Measurements from ENCODE around the gene TGFBR3. TPM values are rescaled to one million over a fixed set of nuclear protein-coding genes. Genes with fewer than 3 reads are reported as not detected.

The TGFBR3 gene
- total and polyA plus RNA-seq, 9 of the 15 experiments (the other 6 are each of a cell fraction or from before 2014, with no cell fraction given): 3.6 to 32.4 (median 15.6) TPM

DNA sequence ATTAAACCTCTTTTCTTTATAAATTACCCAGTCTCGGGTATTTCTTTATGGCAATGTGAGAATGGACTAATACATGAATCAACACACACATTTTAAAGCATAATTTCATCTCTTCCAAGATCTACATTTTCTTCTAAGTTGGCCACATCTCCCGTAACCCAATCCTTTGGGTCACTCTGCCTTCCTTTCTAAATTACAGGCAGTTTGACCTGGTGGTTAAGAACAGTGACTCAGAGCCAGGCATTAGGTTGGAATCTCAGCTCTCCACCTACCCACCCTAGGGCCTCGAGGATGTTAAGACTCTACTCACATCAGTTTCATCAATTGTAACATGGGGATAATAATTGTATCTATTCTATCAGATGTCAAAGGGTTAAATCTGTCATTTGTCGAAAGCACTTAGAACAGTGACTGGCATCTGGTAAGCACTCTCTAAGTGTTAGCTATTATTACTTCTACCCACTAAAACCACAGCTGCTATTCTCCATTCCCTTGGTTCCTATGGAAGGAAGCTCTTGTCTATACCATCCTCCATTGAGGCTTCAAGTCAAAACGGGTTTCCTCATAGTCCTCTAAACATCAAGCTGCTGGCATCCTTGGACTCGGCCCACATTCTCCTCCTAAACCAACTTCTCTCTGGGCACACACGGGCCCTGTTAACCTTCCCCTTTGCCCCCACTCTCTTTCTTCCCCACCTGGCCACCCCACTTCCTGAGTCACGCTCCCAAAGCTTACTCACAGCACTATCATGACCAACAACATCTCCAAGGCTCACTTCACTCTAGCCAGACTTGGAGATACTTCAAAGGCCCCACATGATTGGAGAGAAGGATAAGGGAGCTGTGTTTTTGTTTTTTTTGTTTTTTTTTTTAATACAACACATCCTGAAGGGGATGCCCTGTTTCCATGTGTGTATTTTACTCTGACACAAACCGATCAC is 116.9 kb downstream of the TGFBR3 start (continued):
- TF ChIP-seq, protein P1, sequence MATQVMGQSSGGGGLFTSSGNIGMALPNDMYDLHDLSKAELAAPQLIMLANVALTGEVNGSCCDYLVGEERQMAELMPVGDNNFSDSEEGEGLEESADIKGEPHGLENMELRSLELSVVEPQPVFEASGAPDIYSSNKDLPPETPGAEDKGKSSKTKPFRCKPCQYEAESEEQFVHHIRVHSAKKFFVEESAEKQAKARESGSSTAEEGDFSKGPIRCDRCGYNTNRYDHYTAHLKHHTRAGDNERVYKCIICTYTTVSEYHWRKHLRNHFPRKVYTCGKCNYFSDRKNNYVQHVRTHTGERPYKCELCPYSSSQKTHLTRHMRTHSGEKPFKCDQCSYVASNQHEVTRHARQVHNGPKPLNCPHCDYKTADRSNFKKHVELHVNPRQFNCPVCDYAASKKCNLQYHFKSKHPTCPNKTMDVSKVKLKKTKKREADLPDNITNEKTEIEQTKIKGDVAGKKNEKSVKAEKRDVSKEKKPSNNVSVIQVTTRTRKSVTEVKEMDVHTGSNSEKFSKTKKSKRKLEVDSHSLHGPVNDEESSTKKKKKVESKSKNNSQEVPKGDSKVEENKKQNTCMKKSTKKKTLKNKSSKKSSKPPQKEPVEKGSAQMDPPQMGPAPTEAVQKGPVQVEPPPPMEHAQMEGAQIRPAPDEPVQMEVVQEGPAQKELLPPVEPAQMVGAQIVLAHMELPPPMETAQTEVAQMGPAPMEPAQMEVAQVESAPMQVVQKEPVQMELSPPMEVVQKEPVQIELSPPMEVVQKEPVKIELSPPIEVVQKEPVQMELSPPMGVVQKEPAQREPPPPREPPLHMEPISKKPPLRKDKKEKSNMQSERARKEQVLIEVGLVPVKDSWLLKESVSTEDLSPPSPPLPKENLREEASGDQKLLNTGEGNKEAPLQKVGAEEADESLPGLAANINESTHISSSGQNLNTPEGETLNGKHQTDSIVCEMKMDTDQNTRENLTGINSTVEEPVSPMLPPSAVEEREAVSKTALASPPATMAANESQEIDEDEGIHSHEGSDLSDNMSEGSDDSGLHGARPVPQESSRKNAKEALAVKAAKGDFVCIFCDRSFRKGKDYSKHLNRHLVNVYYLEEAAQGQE (IDR thresholded peaks at IDR 0.05; ENCODE audit: borderline replicate concordance): no peak
- TF ChIP-seq, protein P1 (CRISPR knock-in tag; IDR thresholded peaks at IDR 0.05; ENCODE audit: low read depth): no peak
- TF ChIP-seq, protein P2, sequence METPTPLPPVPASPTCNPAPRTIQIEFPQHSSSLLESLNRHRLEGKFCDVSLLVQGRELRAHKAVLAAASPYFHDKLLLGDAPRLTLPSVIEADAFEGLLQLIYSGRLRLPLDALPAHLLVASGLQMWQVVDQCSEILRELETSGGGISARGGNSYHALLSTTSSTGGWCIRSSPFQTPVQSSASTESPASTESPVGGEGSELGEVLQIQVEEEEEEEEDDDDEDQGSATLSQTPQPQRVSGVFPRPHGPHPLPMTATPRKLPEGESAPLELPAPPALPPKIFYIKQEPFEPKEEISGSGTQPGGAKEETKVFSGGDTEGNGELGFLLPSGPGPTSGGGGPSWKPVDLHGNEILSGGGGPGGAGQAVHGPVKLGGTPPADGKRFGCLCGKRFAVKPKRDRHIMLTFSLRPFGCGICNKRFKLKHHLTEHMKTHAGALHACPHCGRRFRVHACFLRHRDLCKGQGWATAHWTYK (CRISPR knock-in tag; IDR thresholded peaks at IDR 0.05): no peak
- TF ChIP-seq SMAD3 (CRISPR knock-in tag; conservative IDR thresholded peaks at IDR 0.05) (no peak), PCBP1 (IDR thresholded peaks at IDR 0.05; ENCODE audit: low read depth, low read length, poor library complexity, severe bottlenecking) (no peak), ARID1B (IDR thresholded peaks at IDR 0.05) (peak; percentile 63), SMC3 (conservative IDR thresholded peaks at IDR 0.05; ENCODE audit: insufficient read depth, low read depth, low read length) (no peak), LEF1 (IDR thresholded peaks at IDR 0.05) (peak; percentile 67; the same call in 1 of the 2 replicates), ZNF717 (CRISPR knock-in tag; IDR thresholded peaks at IDR 0.05) (no peak)
- TF ChIP-seq, protein P3, sequence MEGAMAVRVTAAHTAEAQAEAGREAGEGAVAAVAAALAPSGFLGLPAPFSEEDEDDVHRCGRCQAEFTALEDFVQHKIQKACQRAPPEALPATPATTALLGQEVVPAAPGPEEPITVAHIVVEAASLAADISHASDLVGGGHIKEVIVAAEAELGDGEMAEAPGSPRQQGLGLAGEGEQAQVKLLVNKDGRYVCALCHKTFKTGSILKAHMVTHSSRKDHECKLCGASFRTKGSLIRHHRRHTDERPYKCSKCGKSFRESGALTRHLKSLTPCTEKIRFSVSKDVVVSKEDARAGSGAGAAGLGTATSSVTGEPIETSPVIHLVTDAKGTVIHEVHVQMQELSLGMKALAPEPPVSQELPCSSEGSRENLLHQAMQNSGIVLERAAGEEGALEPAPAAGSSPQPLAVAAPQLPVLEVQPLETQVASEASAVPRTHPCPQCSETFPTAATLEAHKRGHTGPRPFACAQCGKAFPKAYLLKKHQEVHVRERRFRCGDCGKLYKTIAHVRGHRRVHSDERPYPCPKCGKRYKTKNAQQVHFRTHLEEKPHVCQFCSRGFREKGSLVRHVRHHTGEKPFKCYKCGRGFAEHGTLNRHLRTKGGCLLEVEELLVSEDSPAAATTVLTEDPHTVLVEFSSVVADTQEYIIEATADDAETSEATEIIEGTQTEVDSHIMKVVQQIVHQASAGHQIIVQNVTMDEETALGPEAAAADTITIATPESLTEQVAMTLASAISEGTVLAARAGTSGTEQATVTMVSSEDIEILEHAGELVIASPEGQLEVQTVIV (CRISPR knock-in tag; IDR thresholded peaks at IDR 0.05; ENCODE audit: borderline replicate concordance): no peak
